Measurements from ENCODE around the gene PRKCZ. TPM values are rescaled to one million over a fixed set of nuclear protein-coding genes. Genes with fewer than 3 reads are reported as not detected.

Gene PRKCZ
- total and polyA plus RNA-seq, 9 of the 15 experiments (the other 6 are each of a cell fraction or from before 2014, with no cell fraction given): 0.07 to 3.1 (median 1.3) TPM

- TF ChIP-seq SP1 (CRISPR knock-in tag; IDR thresholded peaks at IDR 0.05): no peak
- no peak for TF ChIP-seq MGA (IDR thresholded peaks at IDR 0.05)
- no peak for TF ChIP-seq ARID4B (CRISPR knock-in tag; IDR thresholded peaks at IDR 0.05)
Observed at GRCh38 chr1:2073382-2074230, 23.4 kb downstream of the PRKCZ start (continued).
